ENCODE data around the gene C6orf132.

Gene C6orf132

DNA sequence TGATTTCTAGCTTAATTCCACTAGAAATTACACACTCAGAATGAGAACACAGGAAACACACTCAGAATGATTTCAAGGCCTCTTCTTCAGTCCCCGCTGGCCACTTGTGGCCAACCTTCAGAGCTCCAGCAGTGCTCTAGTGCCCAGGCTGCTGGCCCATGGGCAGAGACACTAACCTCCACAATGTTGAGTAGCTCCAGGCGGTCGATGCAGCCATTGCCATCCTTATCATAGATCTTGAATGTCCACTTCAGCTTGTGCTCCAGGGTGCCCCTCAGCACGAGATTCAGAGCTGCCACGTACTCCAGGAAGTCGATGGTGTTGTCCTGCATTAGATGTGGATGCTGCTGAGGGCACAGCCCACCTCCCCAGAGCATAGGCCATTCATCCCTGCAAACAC is 46.0 kb upstream of the C6orf132 start:
- no peaks in the 10 kb centered on the region for H4K20me1 ChIP-seq (ENCODE audit: insufficient read depth, low read length)
- H3K79me2 ChIP-seq (ENCODE audit: insufficient read depth, low read length), result no peaks in the 10 kb centered on the region
- no peak overlapping the region for H2AFZ ChIP-seq (ENCODE audit: low read length)
- H3K36me3 ChIP-seq (ENCODE audit: insufficient read depth, low read length), result no peaks in the 10 kb centered on the region
- H3F3A ChIP-seq (ENCODE audit: insufficient read depth, low read length), result no peaks in the 10 kb centered on the region
- H3K27me3 ChIP-seq (ENCODE audit: insufficient read depth, low read length), result no peaks in the 10 kb centered on the region
- no peak overlapping the region for H3K27ac ChIP-seq (ENCODE audit: low read depth, low read length, poor library complexity, severe bottlenecking)
- H3K9me2 ChIP-seq (ENCODE audit: low read depth, low read length), result no peaks in the 10 kb centered on the region
- TF ChIP-seq CTCF (IDR thresholded peaks at IDR 0.05; ENCODE audit: low read length), result no peak
- no peak for TF ChIP-seq EZH2 (IDR thresholded peaks at IDR 0.05; ENCODE audit: borderline replicate concordance, low read length)
- no peak overlapping the region for H3K9ac ChIP-seq (ENCODE audit: low read length)
- no peaks in the 10 kb centered on the region for H3K4me1 ChIP-seq (ENCODE audit: insufficient read depth, low read length, severe bottlenecking)
- H3K4me2 ChIP-seq (ENCODE audit: low read length), result no peak overlapping the region
- H3K4me3 ChIP-seq (ENCODE audit: low read depth, low read length, poor library complexity, severe bottlenecking), result no peak overlapping the region
- no peaks in the 10 kb centered on the region for H3K9me3 ChIP-seq (ENCODE audit: low read length)

DNA sequence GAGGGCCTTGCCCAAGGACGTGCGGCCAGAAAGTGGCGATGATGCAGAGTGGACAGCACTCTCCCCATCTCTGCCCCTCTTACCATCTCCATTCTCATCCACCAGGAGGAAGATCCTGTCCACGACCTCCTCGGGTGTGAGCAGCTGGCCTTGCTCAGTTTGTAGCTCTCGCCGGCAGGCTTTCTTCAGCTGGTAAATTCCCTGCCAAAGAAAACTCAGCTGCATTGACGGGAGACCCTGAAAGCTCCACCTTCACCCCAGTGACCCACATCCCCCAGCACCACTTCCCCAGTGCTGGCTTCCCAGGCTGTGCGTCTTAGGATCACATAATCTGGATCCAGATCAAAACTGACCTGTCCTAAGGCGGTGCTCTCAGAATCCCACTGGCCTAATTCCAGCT is 43.2 kb upstream of the C6orf132 start:
- Histone ChIP-seq H3K9ac (ENCODE audit: low read length) (no peak overlapping the region), H3K4me3 (ENCODE audit: low read depth, low read length, poor library complexity, severe bottlenecking) (no peak overlapping the region), H2AFZ (ENCODE audit: low read length) (no peak overlapping the region), H3K27me3 (ENCODE audit: insufficient read depth, low read length) (no peaks in the 10 kb centered on the region), H4K20me1 (ENCODE audit: insufficient read depth, low read length) (no peaks in the 10 kb centered on the region), H3K79me2 (ENCODE audit: insufficient read depth, low read length) (no peaks in the 10 kb centered on the region), H3K9me2 (ENCODE audit: low read depth, low read length) (no peaks in the 10 kb centered on the region), H3K36me3 (ENCODE audit: insufficient read depth, low read length) (no peaks in the 10 kb centered on the region), H3K4me2 (ENCODE audit: low read length) (no peak overlapping the region), H3K9me3 (ENCODE audit: low read length) (no peaks in the 10 kb centered on the region), H3K4me1 (ENCODE audit: insufficient read depth, low read length, severe bottlenecking) (no peaks in the 10 kb centered on the region), H3K27ac (ENCODE audit: low read depth, low read length, poor library complexity, severe bottlenecking) (no peak overlapping the region), H3F3A (ENCODE audit: insufficient read depth, low read length) (no peaks in the 10 kb centered on the region)
- TF ChIP-seq CTCF (IDR thresholded peaks at IDR 0.05; ENCODE audit: low read length) (no peak), EZH2 (IDR thresholded peaks at IDR 0.05; ENCODE audit: borderline replicate concordance, low read length) (no peak)

GRCh38 chr6:42184475-42184874 is 42.1 kb upstream of the C6orf132 start:
- no peaks in the 10 kb centered on the region for H3K4me1 ChIP-seq (ENCODE audit: insufficient read depth, low read length, severe bottlenecking)
- H3K27me3 ChIP-seq (ENCODE audit: insufficient read depth, low read length), result no peaks in the 10 kb centered on the region; the same call in 1 of the 2 replicates
- H4K20me1 ChIP-seq (ENCODE audit: insufficient read depth, low read length), result no peaks in the 10 kb centered on the region
- H3K4me3 ChIP-seq (ENCODE audit: low read depth, low read length, poor library complexity, severe bottlenecking), result no peak overlapping the region
- H3K36me3 ChIP-seq (ENCODE audit: insufficient read depth, low read length), result no peaks in the 10 kb centered on the region
- H2AFZ ChIP-seq (ENCODE audit: low read length), result no peak overlapping the region
- H3K9ac ChIP-seq (ENCODE audit: low read length), result no peak overlapping the region
- H3K4me2 ChIP-seq (ENCODE audit: low read length), result no peak overlapping the region
- H3K27ac ChIP-seq (ENCODE audit: low read depth, low read length, poor library complexity, severe bottlenecking), result no peak overlapping the region
- H3K79me2 ChIP-seq (ENCODE audit: insufficient read depth, low read length), result no peaks in the 10 kb centered on the region
- H3K9me2 ChIP-seq (ENCODE audit: low read depth, low read length), result no peaks in the 10 kb centered on the region
- TF ChIP-seq EZH2 (IDR thresholded peaks at IDR 0.05; ENCODE audit: borderline replicate concordance, low read length) (no peak), CTCF (IDR thresholded peaks at IDR 0.05; ENCODE audit: low read length) (no peak)
- H3K9me3 ChIP-seq (ENCODE audit: low read length), result no peaks in the 10 kb centered on the region
- no peaks in the 10 kb centered on the region for H3F3A ChIP-seq (ENCODE audit: insufficient read depth, low read length)

Data from OCI-LY1 (cell line).